Measurements from ENCODE around the gene MOV10. TPM values are rescaled to one million over a fixed set of nuclear protein-coding genes. Genes with fewer than 3 reads are reported as not detected.

MOV10 gene
- total RNA-seq, 1 donor from 2014 or later = 85.1 TPM

DNA sequence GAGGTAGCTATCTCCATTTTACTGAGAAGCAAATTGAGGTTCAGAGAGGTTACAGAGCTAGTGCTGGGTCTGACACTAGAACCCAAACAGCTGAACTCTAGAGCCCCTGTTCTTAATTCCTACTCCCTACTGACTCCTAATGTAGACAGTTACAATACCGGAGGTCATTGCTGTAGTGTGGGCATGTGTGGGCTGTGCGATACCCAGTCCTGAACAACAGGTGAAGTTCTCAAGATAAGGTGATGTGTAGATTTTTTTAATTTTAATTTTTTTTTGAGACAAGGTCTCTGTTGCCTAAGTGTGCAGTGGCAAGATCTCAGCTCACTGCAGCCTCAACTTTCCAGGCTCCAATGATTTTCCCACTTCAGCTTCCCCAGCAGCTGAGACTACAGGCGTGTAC is 34.0 kb downstream of the MOV10 start:
- H3K36me3 Mint-ChIP-seq (ENCODE audit: unreplicated experiment) = no peaks in the 10 kb centered on the region
- no peak overlapping the region for H3K27ac Mint-ChIP-seq (ENCODE audit: unreplicated experiment)
- DNase-seq (ENCODE audit: extremely low spot score, unreplicated experiment) = no peak
- no peak for TF ChIP-seq CTCF (IDR thresholded peaks at IDR 0.05)
- no peaks in the 10 kb centered on the region for H3K27me3 Mint-ChIP-seq (ENCODE audit: unreplicated experiment)
- no peak overlapping the region for H3K4me3 Mint-ChIP-seq (ENCODE audit: unreplicated experiment)
- no peaks in the 10 kb centered on the region for H3K9me3 Mint-ChIP-seq (ENCODE audit: unreplicated experiment)
- H3K4me1 Mint-ChIP-seq (ENCODE audit: unreplicated experiment) = peaks cover 34% of the 10 kb centered on the region

- Mint-ChIP-seq H3K4me3 (ENCODE audit: unreplicated experiment) (no peak overlapping the region), H3K4me1 (ENCODE audit: unreplicated experiment) (peaks cover 27% of the 10 kb centered on the region), H3K36me3 (ENCODE audit: unreplicated experiment) (no peaks in the 10 kb centered on the region), H3K9me3 (ENCODE audit: unreplicated experiment) (no peaks in the 10 kb centered on the region), H3K27me3 (ENCODE audit: unreplicated experiment) (no peaks in the 10 kb centered on the region), H3K27ac (ENCODE audit: unreplicated experiment) (no peak overlapping the region)
- TF ChIP-seq CTCF (IDR thresholded peaks at IDR 0.05) = no peak
- DNase-seq (ENCODE audit: extremely low spot score, unreplicated experiment) = no peak
Observed at GRCh38 chr1:112710159-112710558, 35.7 kb downstream of the MOV10 start.

DNA sequence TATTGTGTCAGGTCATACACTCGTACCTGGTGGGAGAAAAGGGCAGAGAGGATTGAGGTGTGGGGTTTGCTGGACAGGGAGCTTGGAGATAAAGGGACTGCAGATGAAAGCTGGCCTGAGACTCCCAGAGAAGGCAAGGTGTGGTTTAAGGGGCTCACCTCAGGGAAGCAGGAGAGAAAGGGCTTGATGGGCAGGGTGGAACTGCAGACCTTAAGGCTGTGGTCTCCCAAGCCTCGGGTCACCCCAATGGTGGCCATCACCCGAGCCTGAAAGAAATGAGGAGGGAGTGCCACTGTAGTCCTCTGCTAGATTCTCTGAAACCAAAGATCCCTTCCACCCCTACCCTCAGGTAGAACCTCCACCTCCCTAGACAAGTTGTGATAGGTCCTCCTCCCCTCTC is 36.1 kb downstream of the MOV10 start:
- Mint-ChIP-seq H3K4me1 (ENCODE audit: unreplicated experiment) (peaks cover 24% of the 10 kb centered on the region), H3K27ac (ENCODE audit: unreplicated experiment) (no peak overlapping the region), H3K9me3 (ENCODE audit: unreplicated experiment) (no peaks in the 10 kb centered on the region), H3K36me3 (ENCODE audit: unreplicated experiment) (no peaks in the 10 kb centered on the region), H3K4me3 (ENCODE audit: unreplicated experiment) (no peak overlapping the region), H3K27me3 (ENCODE audit: unreplicated experiment) (no peaks in the 10 kb centered on the region)
- DNase-seq (ENCODE audit: extremely low spot score, unreplicated experiment) = no peak
- no peak for TF ChIP-seq CTCF (IDR thresholded peaks at IDR 0.05)

GRCh38 chr1:112711041-112711440 is 36.6 kb downstream of the MOV10 start:
- no peaks in the 10 kb centered on the region for H3K9me3 Mint-ChIP-seq (ENCODE audit: unreplicated experiment)
- no peaks in the 10 kb centered on the region for H3K27me3 Mint-ChIP-seq (ENCODE audit: unreplicated experiment)
- DNase-seq (ENCODE audit: extremely low spot score, unreplicated experiment) = no peak
- H3K27ac Mint-ChIP-seq (ENCODE audit: unreplicated experiment) = no peak overlapping the region
- no peak for TF ChIP-seq CTCF (IDR thresholded peaks at IDR 0.05)
- no peaks in the 10 kb centered on the region for H3K36me3 Mint-ChIP-seq (ENCODE audit: unreplicated experiment)
- H3K4me1 Mint-ChIP-seq (ENCODE audit: unreplicated experiment) = peaks cover 23% of the 10 kb centered on the region
- no peak overlapping the region for H3K4me3 Mint-ChIP-seq (ENCODE audit: unreplicated experiment)

DNA sequence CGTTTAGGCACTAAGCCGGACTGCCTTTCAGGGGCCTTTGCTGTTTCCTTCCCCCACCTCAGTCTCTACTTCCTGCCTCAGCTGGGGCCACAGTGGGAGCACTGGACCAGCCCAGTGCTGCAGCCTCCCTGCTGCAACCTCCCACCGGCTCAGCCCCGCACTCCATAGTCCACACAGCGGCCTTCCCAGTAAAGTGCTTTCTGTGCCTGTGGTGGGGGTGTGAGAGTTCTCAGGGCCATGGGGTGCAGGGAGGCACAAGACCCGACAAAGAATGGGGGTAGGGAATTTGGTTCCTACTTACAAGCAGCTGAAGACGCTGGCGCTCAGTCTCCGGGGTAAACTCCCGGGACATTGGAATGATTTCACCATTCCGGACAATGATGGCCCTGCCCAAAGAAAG is 37.2 kb downstream of the MOV10 start:
- no peak overlapping the region for H3K4me3 Mint-ChIP-seq (ENCODE audit: unreplicated experiment)
- H3K27me3 Mint-ChIP-seq (ENCODE audit: unreplicated experiment) = no peaks in the 10 kb centered on the region
- no peaks in the 10 kb centered on the region for H3K36me3 Mint-ChIP-seq (ENCODE audit: unreplicated experiment)
- no peak for DNase-seq (ENCODE audit: extremely low spot score, unreplicated experiment)
- peaks cover 24% of the 10 kb centered on the region for H3K4me1 Mint-ChIP-seq (ENCODE audit: unreplicated experiment)
- no peak for TF ChIP-seq CTCF (IDR thresholded peaks at IDR 0.05)
- H3K27ac Mint-ChIP-seq (ENCODE audit: unreplicated experiment) = no peak overlapping the region
- no peaks in the 10 kb centered on the region for H3K9me3 Mint-ChIP-seq (ENCODE audit: unreplicated experiment)

All from osteocyte (in vitro differentiated cells).